HepG2 (cell line): Measurements from ENCODE around the gene ARSJ. TPM values are rescaled to one million over a fixed set of nuclear protein-coding genes. Genes with fewer than 3 reads are reported as not detected.

Source experiments
- ATAC-seq: fragments of 200-7000 bp; cut with Tn5 transposase; 3 replicates; pipeline ENCODE4 v1.9.1; 2020; ENCODE audit warnings: mild to moderate bottlenecking, moderate library complexity
- BruUV-seq: library from RNA; stranded (reverse); fragments of 400-500 nt; replicated peaks from 2 replicates; lab custom pipeline; 2021; lab: Mats Ljungman, UMichigan
- CTCF ChIA-PET: fragments of 300-600 bp; formaldehyde crosslinking; extraction: SDS; loops from one replicate; lab custom pipeline; 2021; ENCODE audit warnings: low total read pairs, inconsistent platforms, low intra/inter-chr PET ratio; lab: Yijun Ruan, JAX
- POLR2A ChIA-PET: fragments of 350-600 bp; sonication (Branson Sonifier 250); formaldehyde crosslinking; loops from one replicate; lab custom pipeline; 2020; ENCODE audit warnings: antibody characterized with exemption, inconsistent platforms; lab: Yijun Ruan, JAX
- DNase-seq: peaks from one replicate; pipeline ENCODE4 v3.0.0-alpha.2; 2015; ENCODE audit warnings: low spot score
- FAIRE-seq: peaks from 3 replicates; lab custom pipeline; 2011; peaks lifted over from hg19 to GRCh38; lab: Jason Lieb, UNC
- H2AFZ ChIP-seq: one replicate; pipeline ENCODE4 v1.6.1; 2011; ENCODE audit warnings: low read length, inconsistent platforms
- H3K27ac ChIP-seq: fragments of 300-600 bp; 3 replicates; pipeline ENCODE4 v1.8.0; 2011; ENCODE audit warnings: mixed run types, mild to moderate bottlenecking, mixed read lengths, low read length, inconsistent platforms; ENCODE audit not compliant: insufficient read depth; ENCODE audit errors: extremely low read length
- H3K27me3 ChIP-seq, 2 experiments: fragments of 200-600 bp in 1 of 2; 2 replicates in 1 of 2; 3 replicates in 1 of 2; pipeline versions ENCODE4 v1.6.0 to v1.8.0; 2011; ENCODE audit warnings: low read length in 2 of 2, mild to moderate bottlenecking in 2 of 2, moderate library complexity in 2 of 2, inconsistent platforms in 1 of 2; ENCODE audit not compliant: insufficient read depth in 2 of 2, control insufficient read depth in 1 of 2
- H3K36me3 ChIP-seq, 2 experiments: fragments of 200-600 bp in 1 of 2; replicated peaks in 1 of 2; 2 replicates in 1 of 2; 3 replicates in 1 of 2; pipeline versions ENCODE4 v1.5.1 to v1.8.0; 2011; ENCODE audit warnings: low read length in 2 of 2, inconsistent platforms in 1 of 2; ENCODE audit not compliant: insufficient read depth in 2 of 2, control insufficient read depth in 1 of 2
- H3K4me1 ChIP-seq: 2 replicates; pipeline ENCODE4 v1.5.1; 2012; ENCODE audit warnings: low read length, inconsistent platforms; ENCODE audit not compliant: insufficient read depth
- H3K4me2 ChIP-seq: 2 replicates; pipeline ENCODE4 v1.6.0; 2011; ENCODE audit warnings: low read depth, low read length, inconsistent platforms
- H3K4me3 ChIP-seq, 3 experiments: fragments of 200-600 bp in 1 of 3; sonication (generic), shearing (Covaris generic) in 1 of 3; replicated peaks in 1 of 3; 2 replicates each; pipeline ENCODE4 v1.5.1; 2011 to 2016; ENCODE audit warnings: low read length in 3 of 3, inconsistent platforms in 2 of 3, low read depth in 2 of 3, mild to moderate bottlenecking in 2 of 3, control low read depth in 1 of 3, mixed read lengths in 1 of 3; ENCODE audit not compliant: insufficient read depth in 1 of 3
- H3K79me2 ChIP-seq: one replicate; pipeline ENCODE4 v1.6.1; 2011; ENCODE audit warnings: low read length, inconsistent platforms; ENCODE audit not compliant: insufficient read depth
- H3K9ac ChIP-seq: 2 replicates; pipeline ENCODE4 v1.6.0; 2011; ENCODE audit warnings: mild to moderate bottlenecking, low read depth, low read length, inconsistent platforms; ENCODE audit not compliant: insufficient read depth
- H3K9me3 ChIP-seq: 2 replicates; pipeline ENCODE4 v1.5.1; 2012; ENCODE audit warnings: mild to moderate bottlenecking, low read length
- H4K20me1 ChIP-seq: 2 replicates; pipeline ENCODE4 v1.6.0; 2011; ENCODE audit warnings: inconsistent platforms, mild to moderate bottlenecking, low read length, moderate library complexity; ENCODE audit not compliant: insufficient read depth
- ELF3 ChIP-seq: IDR thresholded peaks from 2 replicates; pipeline ENCODE4 v1.6.1; 2016; ENCODE audit warnings: missing genetic modification reagents, missing compliant biosample characterization
- HDAC2 ChIP-seq: sonication (generic); formaldehyde crosslinking; IDR thresholded peaks from 2 replicates; pipeline ENCODE4 v1.4.0; 2020; ENCODE audit warnings: missing genetic modification reagents
- HNRNPK ChIP-seq: fragments of 200-400 bp; formaldehyde crosslinking; IDR thresholded peaks from 2 replicates; pipeline ENCODE4 v1.6.1; 2018; ENCODE audit warnings: low read length, low read depth, moderate library complexity, mild to moderate bottlenecking; ENCODE audit not compliant: poor library complexity, severe bottlenecking
- NCOR1 ChIP-seq: fragments of 200-600 bp; sonication (generic); IDR thresholded peaks from 2 replicates; pipeline ENCODE4 v1.7.0; 2017; ENCODE audit warnings: antibody characterized with exemption, low read length, borderline replicate concordance
- REL ChIP-seq: sonication (generic); formaldehyde crosslinking; conservative IDR thresholded peaks from 2 replicates; pipeline ENCODE4 v1.8.0; 2022; ENCODE audit warnings: mild to moderate bottlenecking, missing genetic modification reagents, moderate library complexity
- ZNF431 ChIP-seq: sonication (generic); formaldehyde crosslinking; IDR thresholded peaks from 2 replicates; pipeline ENCODE4 v1.9.0; 2022; ENCODE audit warnings: missing genetic modification reagents, low read depth, mild to moderate bottlenecking, borderline replicate concordance
- ZNF773 ChIP-seq: sonication (generic); formaldehyde crosslinking; IDR thresholded peaks from 2 replicates; pipeline ENCODE4 v1.4.0; 2020; ENCODE audit warnings: missing genetic modification reagents, borderline replicate concordance
- ZNF879 ChIP-seq: sonication (generic); formaldehyde crosslinking; IDR thresholded peaks from 2 replicates; pipeline ENCODE4 v1.8.1; 2023; ENCODE audit warnings: missing genetic modification reagents
- WGBS: methylation state at CpG from one replicate; pipeline ENCODE4 v1.1.6; 2017; ENCODE audit warnings: low lambda C conversion rate; 5-methylcytosine and 5-hydroxymethylcytosine counted together
- in situ Hi-C: cut with HindIII; loops from 2 replicates; pipeline ENCODE4 v1.10.0; 2017; ENCODE audit warnings: low pct_unique_long_range_greater_than_20kb; ENCODE audit not compliant: extremely low pct_ligation_motif_present
- intact Hi-C: fragments of 100-400 bp; cut with micrococcal nuclease; formaldehyde crosslinking; loops from one replicate; pipeline ENCODE4 v1.10.0; 2022; ENCODE audit not compliant: unreplicated experiment
- polyA plus RNA-seq, 8 experiments: library from polyadenylated mRNA; depleted of rRNA in 3 of 8; stranded (reverse) in 7 of 8; unstranded in 1 of 8; fragments of >200 nt; fragmentation: Illumina TruSeq in 4 of 8; extraction: Trizol in 4 of 8; gene quantifications; 2 replicates each; pipeline versions ENCODE4 v1.2.1 to v1.2.3, GENCODE V29; 2011 to 2016; ENCODE audit warnings: low read depth in 4 of 8, missing spikeins in 1 of 8, mixed read lengths in 1 of 8; ENCODE audit not compliant: insufficient read depth in 1 of 8
- total RNA-seq, 5 experiments: library from RNA; depleted of rRNA; stranded (reverse); fragments of >200 nt; fragmentation: Illumina TruSeq; extraction: Trizol; gene quantifications; 2 replicates each; pipeline ENCODE4 v1.2.3, GENCODE V29; 2016; ENCODE audit warnings: low read depth in 1 of 5
- TF ChIP-seq, protein P1 (sequence below): sonication (generic); formaldehyde crosslinking; IDR thresholded peaks from 2 replicates; pipeline ENCODE4 v1.4.0; 2020; ENCODE audit warnings: missing genetic modification reagents
- TF ChIP-seq, protein P2 (sequence below): sonication (generic); formaldehyde crosslinking; IDR thresholded peaks from 2 replicates; pipeline ENCODE4 v1.4.0; 2020; ENCODE audit warnings: low read depth, missing genetic modification reagents
- TF ChIP-seq, protein P3 (sequence below): sonication (generic); formaldehyde crosslinking; IDR thresholded peaks from 2 replicates; pipeline ENCODE4 v1.4.0; 2020; ENCODE audit warnings: mild to moderate bottlenecking, missing genetic modification reagents, borderline replicate concordance

The ARSJ gene
- total and polyA plus RNA-seq, 2 of the 13 experiments (the other 11 are each of a cell fraction or from before 2014, with no cell fraction given), result not detected

DNA sequence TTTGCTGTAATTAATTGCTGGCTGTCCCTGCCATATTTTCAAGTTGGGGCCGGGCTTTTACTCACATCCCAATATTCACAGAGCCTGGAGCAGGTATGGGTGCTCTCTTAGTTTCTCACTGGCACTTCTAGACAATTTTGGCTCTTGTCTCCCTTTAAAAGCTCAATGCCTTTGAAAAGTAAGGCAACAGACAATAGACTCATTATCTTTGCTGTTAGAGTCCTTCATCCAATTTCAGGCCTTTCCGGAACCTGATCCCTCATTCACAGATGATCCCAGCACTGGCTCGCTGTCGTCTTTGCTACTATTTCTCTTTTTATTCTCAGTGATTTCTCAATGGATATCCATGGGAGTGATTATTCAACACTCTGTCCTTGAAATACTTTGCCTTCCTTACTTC, 6.7 kb downstream of the ARSJ start (continued):
- TF ChIP-seq REL, result no peak
- no peak for TF ChIP-seq HDAC2
- TF ChIP-seq NCOR1, result no peak
- TF ChIP-seq, protein P1, sequence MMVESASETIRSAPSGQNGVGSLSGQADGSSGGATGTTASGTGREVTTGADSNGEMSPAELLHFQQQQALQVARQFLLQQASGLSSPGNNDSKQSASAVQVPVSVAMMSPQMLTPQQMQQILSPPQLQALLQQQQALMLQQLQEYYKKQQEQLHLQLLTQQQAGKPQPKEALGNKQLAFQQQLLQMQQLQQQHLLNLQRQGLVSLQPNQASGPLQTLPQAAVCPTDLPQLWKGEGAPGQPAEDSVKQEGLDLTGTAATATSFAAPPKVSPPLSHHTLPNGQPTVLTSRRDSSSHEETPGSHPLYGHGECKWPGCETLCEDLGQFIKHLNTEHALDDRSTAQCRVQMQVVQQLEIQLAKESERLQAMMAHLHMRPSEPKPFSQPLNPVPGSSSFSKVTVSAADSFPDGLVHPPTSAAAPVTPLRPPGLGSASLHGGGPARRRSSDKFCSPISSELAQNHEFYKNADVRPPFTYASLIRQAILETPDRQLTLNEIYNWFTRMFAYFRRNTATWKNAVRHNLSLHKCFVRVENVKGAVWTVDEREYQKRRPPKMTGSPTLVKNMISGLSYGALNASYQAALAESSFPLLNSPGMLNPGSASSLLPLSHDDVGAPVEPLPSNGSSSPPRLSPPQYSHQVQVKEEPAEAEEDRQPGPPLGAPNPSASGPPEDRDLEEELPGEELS (CRISPR knock-in tag), result no peak

DNA sequence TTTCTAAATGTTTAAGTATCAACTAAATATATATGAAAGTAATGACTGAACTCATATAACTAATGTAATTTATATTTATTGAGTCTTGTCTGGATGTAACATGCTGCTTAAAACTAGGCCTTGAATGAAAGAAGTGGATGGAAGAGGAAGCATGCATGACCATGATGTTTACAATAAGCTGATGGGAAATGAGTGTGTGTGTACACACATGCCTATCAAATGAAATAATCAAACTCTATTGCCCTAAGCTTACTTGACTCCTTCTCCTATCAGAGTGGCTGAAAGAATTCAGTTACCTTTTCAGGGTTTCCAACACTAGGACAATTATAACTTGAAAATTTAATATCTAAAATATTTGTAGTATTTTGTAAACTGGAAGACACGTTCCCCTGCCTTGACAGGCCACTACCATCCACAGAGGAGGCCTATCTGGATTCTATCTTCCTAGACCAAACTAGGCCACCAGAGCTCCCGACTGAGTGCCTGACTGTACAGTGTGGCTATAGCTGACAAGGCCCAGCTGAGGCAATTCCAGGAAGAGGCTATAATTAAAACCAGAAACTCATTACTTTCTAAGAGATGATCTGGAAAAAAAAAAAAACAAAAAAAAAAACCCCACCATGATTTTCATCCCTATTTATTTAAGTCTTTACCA, 7.6 kb downstream of the ARSJ start:
- H3K27ac ChIP-seq, result no peak overlapping the region
- intact Hi-C loops, result no loop called here
- POLR2A ChIA-PET, result no interaction called here
- 0% methylated on average over 2 of the region's 2 CpGs for WGBS
- CTCF ChIA-PET, result no interaction called here
- no peak overlapping the region for H3K4me2 ChIP-seq
- ATAC-seq (no peak), FAIRE-seq (no peak), DNase-seq (no peak)
- H3K4me3 ChIP-seq, result no peak overlapping the region
- in situ Hi-C loops, result no loop called here
- no peaks in the 10 kb centered on the region for H3K9me3 ChIP-seq
- H3K36me3 ChIP-seq, result no peaks in the 10 kb centered on the region
- H3K4me1 ChIP-seq, result no peaks in the 10 kb centered on the region
- no peaks in the 10 kb centered on the region for H4K20me1 ChIP-seq
- H3K27me3 ChIP-seq, result no peaks in the 10 kb centered on the region
- H3K9ac ChIP-seq, result no peak overlapping the region
- BruUV-seq, result no TSS peak
- no peak overlapping the region for H2AFZ ChIP-seq
- no peaks in the 10 kb centered on the region for H3K79me2 ChIP-seq
- TF ChIP-seq ZNF879, result no peak
- no peak for TF ChIP-seq ELF3 (CRISPR knock-in tag)
- no peak for TF ChIP-seq HNRNPK
- TF ChIP-seq ZNF773 (CRISPR knock-in tag), result no peak
- TF ChIP-seq ZNF431 (CRISPR knock-in tag), result no peak
- TF ChIP-seq, protein P2, sequence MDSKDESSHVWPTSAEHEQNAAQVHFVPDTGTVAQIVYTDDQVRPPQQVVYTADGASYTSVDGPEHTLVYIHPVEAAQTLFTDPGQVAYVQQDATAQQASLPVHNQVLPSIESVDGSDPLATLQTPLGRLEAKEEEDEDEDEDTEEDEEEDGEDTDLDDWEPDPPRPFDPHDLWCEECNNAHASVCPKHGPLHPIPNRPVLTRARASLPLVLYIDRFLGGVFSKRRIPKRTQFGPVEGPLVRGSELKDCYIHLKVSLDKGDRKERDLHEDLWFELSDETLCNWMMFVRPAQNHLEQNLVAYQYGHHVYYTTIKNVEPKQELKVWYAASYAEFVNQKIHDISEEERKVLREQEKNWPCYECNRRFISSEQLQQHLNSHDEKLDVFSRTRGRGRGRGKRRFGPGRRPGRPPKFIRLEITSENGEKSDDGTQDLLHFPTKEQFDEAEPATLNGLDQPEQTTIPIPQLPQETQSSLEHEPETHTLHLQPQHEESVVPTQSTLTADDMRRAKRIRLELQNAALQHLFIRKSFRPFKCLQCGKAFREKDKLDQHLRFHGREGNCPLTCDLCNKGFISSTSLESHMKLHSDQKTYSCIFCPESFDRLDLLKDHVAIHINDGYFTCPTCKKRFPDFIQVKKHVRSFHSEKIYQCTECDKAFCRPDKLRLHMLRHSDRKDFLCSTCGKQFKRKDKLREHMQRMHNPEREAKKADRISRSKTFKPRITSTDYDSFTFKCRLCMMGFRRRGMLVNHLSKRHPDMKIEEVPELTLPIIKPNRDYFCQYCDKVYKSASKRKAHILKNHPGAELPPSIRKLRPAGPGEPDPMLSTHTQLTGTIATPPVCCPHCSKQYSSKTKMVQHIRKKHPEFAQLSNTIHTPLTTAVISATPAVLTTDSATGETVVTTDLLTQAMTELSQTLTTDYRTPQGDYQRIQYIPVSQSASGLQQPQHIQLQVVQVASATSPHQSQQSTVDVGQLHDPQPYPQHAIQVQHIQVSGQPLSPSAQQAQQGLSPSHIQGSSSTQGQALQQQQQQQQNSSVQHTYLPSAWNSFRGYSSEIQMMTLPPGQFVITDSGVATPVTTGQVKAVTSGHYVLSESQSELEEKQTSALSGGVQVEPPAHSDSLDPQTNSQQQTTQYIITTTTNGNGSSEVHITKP (CRISPR knock-in tag), result no peak
- TF ChIP-seq, protein P3, sequence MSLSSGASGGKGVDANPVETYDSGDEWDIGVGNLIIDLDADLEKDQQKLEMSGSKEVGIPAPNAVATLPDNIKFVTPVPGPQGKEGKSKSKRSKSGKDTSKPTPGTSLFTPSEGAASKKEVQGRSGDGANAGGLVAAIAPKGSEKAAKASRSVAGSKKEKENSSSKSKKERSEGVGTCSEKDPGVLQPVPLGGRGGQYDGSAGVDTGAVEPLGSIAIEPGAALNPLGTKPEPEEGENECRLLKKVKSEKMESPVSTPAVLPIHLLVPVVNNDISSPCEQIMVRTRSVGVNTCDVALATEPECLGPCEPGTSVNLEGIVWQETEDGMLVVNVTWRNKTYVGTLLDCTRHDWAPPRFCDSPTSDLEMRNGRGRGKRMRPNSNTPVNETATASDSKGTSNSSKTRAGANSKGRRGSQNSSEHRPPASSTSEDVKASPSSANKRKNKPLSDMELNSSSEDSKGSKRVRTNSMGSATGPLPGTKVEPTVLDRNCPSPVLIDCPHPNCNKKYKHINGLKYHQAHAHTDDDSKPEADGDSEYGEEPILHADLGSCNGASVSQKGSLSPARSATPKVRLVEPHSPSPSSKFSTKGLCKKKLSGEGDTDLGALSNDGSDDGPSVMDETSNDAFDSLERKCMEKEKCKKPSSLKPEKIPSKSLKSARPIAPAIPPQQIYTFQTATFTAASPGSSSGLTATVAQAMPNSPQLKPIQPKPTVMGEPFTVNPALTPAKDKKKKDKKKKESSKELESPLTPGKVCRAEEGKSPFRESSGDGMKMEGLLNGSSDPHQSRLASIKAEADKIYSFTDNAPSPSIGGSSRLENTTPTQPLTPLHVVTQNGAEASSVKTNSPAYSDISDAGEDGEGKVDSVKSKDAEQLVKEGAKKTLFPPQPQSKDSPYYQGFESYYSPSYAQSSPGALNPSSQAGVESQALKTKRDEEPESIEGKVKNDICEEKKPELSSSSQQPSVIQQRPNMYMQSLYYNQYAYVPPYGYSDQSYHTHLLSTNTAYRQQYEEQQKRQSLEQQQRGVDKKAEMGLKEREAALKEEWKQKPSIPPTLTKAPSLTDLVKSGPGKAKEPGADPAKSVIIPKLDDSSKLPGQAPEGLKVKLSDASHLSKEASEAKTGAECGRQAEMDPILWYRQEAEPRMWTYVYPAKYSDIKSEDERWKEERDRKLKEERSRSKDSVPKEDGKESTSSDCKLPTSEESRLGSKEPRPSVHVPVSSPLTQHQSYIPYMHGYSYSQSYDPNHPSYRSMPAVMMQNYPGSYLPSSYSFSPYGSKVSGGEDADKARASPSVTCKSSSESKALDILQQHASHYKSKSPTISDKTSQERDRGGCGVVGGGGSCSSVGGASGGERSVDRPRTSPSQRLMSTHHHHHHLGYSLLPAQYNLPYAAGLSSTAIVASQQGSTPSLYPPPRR, result no peak
